Activated T-cell treated with anti-CD3 and anti-CD28 coated beads for 4 hours (primary cell): Measurements from ENCODE around the gene DCLK2.

ENCODE experiments used
- DNase-seq: peaks from one replicate; pipeline ENCODE4 v3.0.0-alpha.2; 2020

The DCLK2 gene

GRCh38 chr4:150212927-150213326, 134.7 kb downstream of the DCLK2 start:
- no peak for DNase-seq

GRCh38 chr4:150215601-150216000, 137.4 kb downstream of the DCLK2 start:
- no peak for DNase-seq

- DNase-seq = no peak
These were observed 138.5 kb downstream of the DCLK2 start for GRCh38 chr4:150216726-150217125.

GRCh38 chr4:150217192-150217591, 138.9 kb downstream of the DCLK2 start:
- DNase-seq = no peak

GRCh38 chr4:150217808-150218207, 139.6 kb downstream of the DCLK2 start:
- no peak for DNase-seq

- no peak for DNase-seq
These were observed 140.2 kb downstream of the DCLK2 start for GRCh38 chr4:150218447-150218846.

- no peak for DNase-seq
These were observed 141.6 kb downstream of the DCLK2 start for GRCh38 chr4:150219841-150220240.

GRCh38 chr4:150224896-150225591, 146.8 kb downstream of the DCLK2 start:
- no peak for DNase-seq

- DNase-seq = no peak
These were observed 151.3 kb downstream of the DCLK2 start for GRCh38 chr4:150229520-150229919.

GRCh38 chr4:150230561-150230960, 152.3 kb downstream of the DCLK2 start:
- DNase-seq = no peak

GRCh38 chr4:150231107-150231770, 153.0 kb downstream of the DCLK2 start:
- no peak for DNase-seq

GRCh38 chr4:150232029-150232428, 153.8 kb downstream of the DCLK2 start:
- DNase-seq = no peak

GRCh38 chr4:150234246-150234645, 156.0 kb downstream of the DCLK2 start:
- DNase-seq = no peak

- no peak for DNase-seq
These were observed 157.1 kb downstream of the DCLK2 start for GRCh38 chr4:150235317-150235716.

- DNase-seq = no peak
These were observed 157.6 kb downstream of the DCLK2 start for GRCh38 chr4:150235808-150236271.

GRCh38 chr4:150236626-150237025, 158.4 kb downstream of the DCLK2 start:
- DNase-seq = no peak

- DNase-seq = no peak
These were observed 159.0 kb downstream of the DCLK2 start for GRCh38 chr4:150237110-150237872.

- no peak for DNase-seq
These were observed 160.3 kb downstream of the DCLK2 start for GRCh38 chr4:150238591-150238990.

- no peak for DNase-seq
These were observed 161.8 kb downstream of the DCLK2 start for GRCh38 chr4:150240011-150240410.

GRCh38 chr4:150242820-150243458, 164.7 kb downstream of the DCLK2 start:
- no peak for DNase-seq

GRCh38 chr4:150243932-150244331, 165.7 kb downstream of the DCLK2 start:
- DNase-seq = no peak

GRCh38 chr4:150244600-150244999, 166.4 kb downstream of the DCLK2 start:
- DNase-seq = no peak

GRCh38 chr4:150247184-150247583, 168.9 kb downstream of the DCLK2 start:
- DNase-seq = no peak
